HEK293 (cell line): ENCODE data around the gene GPR132.

Source experiments
- CTCF ChIA-PET: fragments of 350-600 bp; formaldehyde crosslinking; extraction: SDS; loops from one replicate; lab custom pipeline; 2021; ENCODE audit warnings: antibody characterized with exemption; lab: Yijun Ruan, JAX
- POLR2A ChIA-PET: fragments of 300-600 bp; formaldehyde crosslinking; extraction: SDS; loops from one replicate; lab custom pipeline; 2020; ENCODE audit warnings: antibody characterized with exemption, inconsistent platforms; lab: Yijun Ruan, JAX
- H3K27ac ChIP-seq: fragments of 200-500 bp; sonication (Bioruptor generic); 2 replicates; pipeline ENCODE4 v1.5.1; 2014; ENCODE audit warnings: low read depth, low read length, control low read depth, inconsistent platforms; ENCODE audit errors: extremely low read depth
- H3K36me3 ChIP-seq, 2 experiments: fragments of 200-500 bp in 1 of 2; sonication (Bioruptor generic) in 1 of 2; 1 replicate in 1 of 2; 2 replicates in 1 of 2; pipeline ENCODE4 v1.5.1; 2014 to 2017; ENCODE audit warnings: inconsistent platforms in 2 of 2, low read length in 2 of 2; ENCODE audit not compliant: control insufficient read depth in 2 of 2, insufficient read depth in 1 of 2
- H3K4me1 ChIP-seq: fragments of 200-500 bp; sonication (Bioruptor generic); 2 replicates; pipeline ENCODE4 v1.5.1; 2014; ENCODE audit warnings: mild to moderate bottlenecking, low read length, inconsistent platforms; ENCODE audit not compliant: control insufficient read depth, insufficient read depth
- H3K4me3 ChIP-seq: 2 replicates; pipeline ENCODE4 v1.5.1; 2011; ENCODE audit warnings: low read depth, mild to moderate bottlenecking, control low read depth, low read length, moderate library complexity
- H3K9me3 ChIP-seq: fragments of 200-500 bp; sonication (Bioruptor generic); 2 replicates; pipeline ENCODE4 v1.5.1; 2014; ENCODE audit warnings: low read depth, low read length, inconsistent platforms; ENCODE audit not compliant: control insufficient read depth, insufficient read depth
- EGR2 ChIP-seq: fragments of 450-650 bp; formaldehyde crosslinking; IDR thresholded peaks from 2 replicates; pipeline ENCODE4 v1.5.1; 2016; ENCODE audit warnings: low read depth, missing biosample characterization, missing genetic modification characterization
- GFI1B ChIP-seq: fragments of 450-650 bp; formaldehyde crosslinking; IDR thresholded peaks from 2 replicates; pipeline ENCODE4 v1.5.1; 2016; ENCODE audit warnings: missing biosample characterization, missing genetic modification characterization
- GLIS2 ChIP-seq: fragments of 450-650 bp; formaldehyde crosslinking; IDR thresholded peaks from 2 replicates; pipeline ENCODE4 v1.5.1; 2016; ENCODE audit warnings: missing biosample characterization, missing genetic modification characterization
- HOXA7 ChIP-seq: sonication (generic); formaldehyde crosslinking; IDR thresholded peaks from 2 replicates; pipeline ENCODE4 v1.8.1; 2022; ENCODE audit warnings: missing genetic modification reagents, borderline replicate concordance
- KLF1 ChIP-seq: fragments of 450-650 bp; formaldehyde crosslinking; IDR thresholded peaks from 2 replicates; pipeline ENCODE4 v1.5.1; 2016; ENCODE audit warnings: missing biosample characterization, missing genetic modification characterization
- MZF1 ChIP-seq: fragments of 450-650 bp; formaldehyde crosslinking; IDR thresholded peaks from 2 replicates; pipeline ENCODE4 v1.5.1; 2017; ENCODE audit warnings: missing biosample characterization, missing genetic modification characterization, borderline replicate concordance
- RBAK ChIP-seq: fragments of 450-650 bp; formaldehyde crosslinking; IDR thresholded peaks from 2 replicates; pipeline ENCODE4 v1.5.1; 2016; ENCODE audit warnings: missing biosample characterization, missing genetic modification characterization
- ZBTB10 ChIP-seq: fragments of 450-650 bp; formaldehyde crosslinking; IDR thresholded peaks from 2 replicates; pipeline ENCODE4 v1.5.1; 2016; ENCODE audit warnings: missing biosample characterization, missing genetic modification characterization
- ZBTB20 ChIP-seq: fragments of 450-650 bp; formaldehyde crosslinking; IDR thresholded peaks from 2 replicates; pipeline ENCODE4 v1.5.1; 2016; ENCODE audit warnings: missing biosample characterization, missing genetic modification characterization
- ZFHX2 ChIP-seq: fragments of 450-650 bp; formaldehyde crosslinking; conservative IDR thresholded peaks from 2 replicates; pipeline ENCODE4 v1.5.1; 2016; ENCODE audit warnings: missing biosample characterization, missing genetic modification characterization
- ZFP37 ChIP-seq: fragments of 450-650 bp; formaldehyde crosslinking; IDR thresholded peaks from 2 replicates; pipeline ENCODE4 v1.5.1; 2016; ENCODE audit warnings: missing biosample characterization, missing genetic modification characterization
- ZIC2 ChIP-seq: fragments of 450-650 bp; formaldehyde crosslinking; IDR thresholded peaks from 2 replicates; pipeline ENCODE4 v1.5.1; 2016; ENCODE audit warnings: missing biosample characterization, missing genetic modification characterization
- ZNF10 ChIP-seq: fragments of 450-650 bp; formaldehyde crosslinking; IDR thresholded peaks from 2 replicates; pipeline ENCODE4 v1.5.1; 2017; ENCODE audit warnings: missing biosample characterization, missing genetic modification characterization
- ZNF114 ChIP-seq: fragments of 450-650 bp; formaldehyde crosslinking; IDR thresholded peaks from 2 replicates; pipeline ENCODE4 v1.5.0; 2017; ENCODE audit warnings: missing biosample characterization, missing genetic modification characterization
- ZNF175 ChIP-seq: fragments of 450-650 bp; formaldehyde crosslinking; IDR thresholded peaks from 2 replicates; pipeline ENCODE4 v1.5.1; 2016; ENCODE audit warnings: missing biosample characterization, missing genetic modification characterization
- ZNF19 ChIP-seq: fragments of 450-650 bp; formaldehyde crosslinking; IDR thresholded peaks from 2 replicates; pipeline ENCODE4; 2016; ENCODE audit warnings: missing biosample characterization, missing genetic modification characterization, low read depth
- ZNF2 ChIP-seq: fragments of 450-650 bp; formaldehyde crosslinking; IDR thresholded peaks from 2 replicates; pipeline ENCODE4 v1.5.1; 2016; ENCODE audit warnings: missing biosample characterization, missing genetic modification characterization
- ZNF223 ChIP-seq: fragments of 450-650 bp; formaldehyde crosslinking; IDR thresholded peaks from 2 replicates; pipeline ENCODE4 v1.5.1; 2016; ENCODE audit warnings: missing biosample characterization, missing genetic modification characterization
- ZNF239 ChIP-seq: fragments of 450-650 bp; formaldehyde crosslinking; IDR thresholded peaks from 2 replicates; pipeline ENCODE4 v1.5.1; 2016; ENCODE audit warnings: missing biosample characterization, missing genetic modification characterization
- ZNF311 ChIP-seq: fragments of 450-650 bp; formaldehyde crosslinking; IDR thresholded peaks from 2 replicates; pipeline ENCODE4 v1.5.1; 2017; ENCODE audit warnings: missing biosample characterization, missing genetic modification characterization, borderline replicate concordance
- ZNF416 ChIP-seq: fragments of 450-650 bp; formaldehyde crosslinking; IDR thresholded peaks from 2 replicates; pipeline ENCODE4 v1.5.1; 2016; ENCODE audit warnings: missing biosample characterization, missing genetic modification characterization
- ZNF433 ChIP-seq: fragments of 450-650 bp; formaldehyde crosslinking; IDR thresholded peaks from 2 replicates; pipeline ENCODE4 v1.5.1; 2016; ENCODE audit warnings: missing biosample characterization, missing genetic modification characterization, low read depth
- ZNF529 ChIP-seq: fragments of 450-650 bp; formaldehyde crosslinking; IDR thresholded peaks from 2 replicates; pipeline ENCODE4 v1.5.1; 2017; ENCODE audit warnings: missing genetic modification characterization, missing biosample characterization; ENCODE audit not compliant: insufficient replicate concordance
- ZNF530 ChIP-seq: fragments of 450-650 bp; formaldehyde crosslinking; IDR thresholded peaks from 2 replicates; pipeline ENCODE4 v1.5.1; 2016; ENCODE audit warnings: low read depth, missing biosample characterization, missing genetic modification characterization
- ZNF561 ChIP-seq: fragments of 450-650 bp; IDR thresholded peaks from 2 replicates; pipeline ENCODE4 v1.5.1; 2018; ENCODE audit warnings: missing biosample characterization, missing genetic modification characterization, borderline replicate concordance
- ZNF629 ChIP-seq: fragments of 450-650 bp; formaldehyde crosslinking; IDR thresholded peaks from 2 replicates; pipeline ENCODE4 v1.5.1; 2017; ENCODE audit warnings: missing biosample characterization, missing genetic modification characterization
- ZNF707 ChIP-seq: fragments of 450-650 bp; formaldehyde crosslinking; IDR thresholded peaks from 2 replicates; pipeline ENCODE4 v1.5.1; 2016; ENCODE audit warnings: missing biosample characterization, missing genetic modification characterization
- ZNF837 ChIP-seq: fragments of 450-650 bp; formaldehyde crosslinking; IDR thresholded peaks from 2 replicates; pipeline ENCODE4 v1.5.1; 2016; ENCODE audit warnings: missing biosample characterization, missing genetic modification characterization
- ZNF843 ChIP-seq: fragments of 450-650 bp; formaldehyde crosslinking; IDR thresholded peaks from 2 replicates; pipeline ENCODE4 v1.5.1; 2016; ENCODE audit warnings: missing biosample characterization, missing genetic modification characterization
- TF ChIP-seq, protein P1 (sequence below): fragments of 450-650 bp; formaldehyde crosslinking; IDR thresholded peaks from 2 replicates; pipeline ENCODE4 v1.5.1; 2016; ENCODE audit warnings: missing biosample characterization, missing genetic modification characterization
- TF ChIP-seq, protein P2 (sequence below): fragments of 450-650 bp; formaldehyde crosslinking; IDR thresholded peaks from 2 replicates; pipeline ENCODE4 v1.5.1; 2016; ENCODE audit warnings: missing biosample characterization, missing genetic modification characterization
- TF ChIP-seq, protein P3 (sequence below): fragments of 450-650 bp; formaldehyde crosslinking; IDR thresholded peaks from 2 replicates; pipeline ENCODE4 v1.5.1; 2016; ENCODE audit warnings: missing biosample characterization, missing genetic modification characterization, low read depth

Gene GPR132

DNA sequence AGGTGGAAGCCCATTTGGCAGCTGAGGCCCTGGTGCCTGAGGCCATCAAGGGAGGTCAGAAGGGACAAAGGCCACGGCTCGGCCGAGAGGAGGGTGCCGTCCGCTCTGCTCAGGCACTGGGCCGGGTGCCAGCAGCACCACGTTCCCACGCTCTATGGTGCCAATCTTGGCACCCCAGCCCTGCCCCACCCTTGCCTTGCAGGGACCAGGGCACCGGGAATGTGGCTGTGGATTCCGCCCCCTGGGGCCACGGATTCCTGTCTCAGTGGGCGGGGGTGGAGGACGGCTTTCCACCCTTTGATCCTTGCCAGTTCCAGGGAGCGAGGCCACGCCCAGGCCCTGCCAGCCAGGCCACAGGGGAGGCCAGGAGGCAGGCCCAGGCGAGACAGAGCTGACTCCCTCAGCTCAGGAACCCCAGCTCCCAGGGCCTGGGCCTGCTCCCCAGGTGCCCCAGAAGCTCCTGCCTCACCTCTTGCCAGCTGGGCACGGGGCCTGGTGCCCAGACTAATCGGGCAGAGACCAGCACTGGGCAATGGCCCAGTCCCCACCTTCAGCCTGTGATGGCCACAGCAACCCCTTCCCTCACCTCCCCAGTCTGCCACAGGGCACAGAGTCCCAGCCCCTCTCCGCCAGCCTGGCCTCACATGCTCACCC, 26.4 kb upstream of the GPR132 start:
- ChIA-PET POLR2A (interaction anchor here (1.0 kb wide), 1 partner anchor 398 kb away, joined by 3 read pairs; no protein-coding TSS in a partner anchor), CTCF (interaction anchor here (0.5 to 2.9 kb wide), 8 partner anchors 10 to 1303 kb away, joined by 3 to 10 read pairs (median 6); partner anchors contain the start of genes NUDT14 and SIVA1)
- H3K4me1 ChIP-seq = peaks cover 8% of the 10 kb centered on the region
- no peaks in the 10 kb centered on the region for H3K9me3 ChIP-seq
- H3K36me3 ChIP-seq = no peaks in the 10 kb centered on the region
- H3K27ac ChIP-seq = 0 out of 2 replicates have a peak overlapping the region, but pooled peaks have one; percentile 16
- no peak overlapping the region for H3K4me3 ChIP-seq
- TF ChIP-seq ZNF529 (no peak), ZNF223 (tag by site-specific recombination) (no peak), ZNF311 (tag by site-specific recombination) (no peak), KLF1 (tag by site-specific recombination) (peak; percentile 87), HOXA7 (CRISPR knock-in tag) (no peak), GFI1B (tag by site-specific recombination) (no peak), EGR2 (tag by site-specific recombination) (peak; percentile 39), ZFP37 (no peak), ZNF433 (tag by site-specific recombination) (no peak), ZNF19 (tag by site-specific recombination) (no peak), ZFHX2 (tag by site-specific recombination) (peak; percentile 79), ZNF114 (tag by site-specific recombination) (no peak), RBAK (tag by site-specific recombination) (no peak), ZBTB10 (tag by site-specific recombination) (no peak), ZNF530 (no peak), ZIC2 (tag by site-specific recombination) (peak; percentile 54; the same call in 1 of the 2 replicates), ZNF843 (tag by site-specific recombination) (no peak), ZNF561 (tag by site-specific recombination) (no peak), ZNF175 (tag by site-specific recombination) (no peak), ZBTB20 (tag by site-specific recombination) (peak; percentile 96), ZNF239 (tag by site-specific recombination) (no peak), ZNF10 (tag by site-specific recombination) (no peak), ZNF837 (no peak), ZNF2 (tag by site-specific recombination) (no peak), ZNF707 (no peak), ZNF629 (no peak), ZNF416 (tag by site-specific recombination) (no peak), MZF1 (no peak), GLIS2 (tag by site-specific recombination) (peak; percentile 35)
- TF ChIP-seq, protein P1, sequence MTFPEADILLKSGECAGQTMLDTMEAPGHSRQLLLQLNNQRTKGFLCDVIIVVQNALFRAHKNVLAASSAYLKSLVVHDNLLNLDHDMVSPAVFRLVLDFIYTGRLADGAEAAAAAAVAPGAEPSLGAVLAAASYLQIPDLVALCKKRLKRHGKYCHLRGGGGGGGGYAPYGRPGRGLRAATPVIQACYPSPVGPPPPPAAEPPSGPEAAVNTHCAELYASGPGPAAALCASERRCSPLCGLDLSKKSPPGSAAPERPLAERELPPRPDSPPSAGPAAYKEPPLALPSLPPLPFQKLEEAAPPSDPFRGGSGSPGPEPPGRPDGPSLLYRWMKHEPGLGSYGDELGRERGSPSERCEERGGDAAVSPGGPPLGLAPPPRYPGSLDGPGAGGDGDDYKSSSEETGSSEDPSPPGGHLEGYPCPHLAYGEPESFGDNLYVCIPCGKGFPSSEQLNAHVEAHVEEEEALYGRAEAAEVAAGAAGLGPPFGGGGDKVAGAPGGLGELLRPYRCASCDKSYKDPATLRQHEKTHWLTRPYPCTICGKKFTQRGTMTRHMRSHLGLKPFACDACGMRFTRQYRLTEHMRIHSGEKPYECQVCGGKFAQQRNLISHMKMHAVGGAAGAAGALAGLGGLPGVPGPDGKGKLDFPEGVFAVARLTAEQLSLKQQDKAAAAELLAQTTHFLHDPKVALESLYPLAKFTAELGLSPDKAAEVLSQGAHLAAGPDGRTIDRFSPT (tag by site-specific recombination) = peak; percentile 94
- TF ChIP-seq, protein P2, sequence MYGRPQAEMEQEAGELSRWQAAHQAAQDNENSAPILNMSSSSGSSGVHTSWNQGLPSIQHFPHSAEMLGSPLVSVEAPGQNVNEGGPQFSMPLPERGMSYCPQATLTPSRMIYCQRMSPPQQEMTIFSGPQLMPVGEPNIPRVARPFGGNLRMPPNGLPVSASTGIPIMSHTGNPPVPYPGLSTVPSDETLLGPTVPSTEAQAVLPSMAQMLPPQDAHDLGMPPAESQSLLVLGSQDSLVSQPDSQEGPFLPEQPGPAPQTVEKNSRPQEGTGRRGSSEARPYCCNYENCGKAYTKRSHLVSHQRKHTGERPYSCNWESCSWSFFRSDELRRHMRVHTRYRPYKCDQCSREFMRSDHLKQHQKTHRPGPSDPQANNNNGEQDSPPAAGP (tag by site-specific recombination) = peak; percentile 63; the same call in 1 of the 2 replicates
- TF ChIP-seq, protein P3, sequence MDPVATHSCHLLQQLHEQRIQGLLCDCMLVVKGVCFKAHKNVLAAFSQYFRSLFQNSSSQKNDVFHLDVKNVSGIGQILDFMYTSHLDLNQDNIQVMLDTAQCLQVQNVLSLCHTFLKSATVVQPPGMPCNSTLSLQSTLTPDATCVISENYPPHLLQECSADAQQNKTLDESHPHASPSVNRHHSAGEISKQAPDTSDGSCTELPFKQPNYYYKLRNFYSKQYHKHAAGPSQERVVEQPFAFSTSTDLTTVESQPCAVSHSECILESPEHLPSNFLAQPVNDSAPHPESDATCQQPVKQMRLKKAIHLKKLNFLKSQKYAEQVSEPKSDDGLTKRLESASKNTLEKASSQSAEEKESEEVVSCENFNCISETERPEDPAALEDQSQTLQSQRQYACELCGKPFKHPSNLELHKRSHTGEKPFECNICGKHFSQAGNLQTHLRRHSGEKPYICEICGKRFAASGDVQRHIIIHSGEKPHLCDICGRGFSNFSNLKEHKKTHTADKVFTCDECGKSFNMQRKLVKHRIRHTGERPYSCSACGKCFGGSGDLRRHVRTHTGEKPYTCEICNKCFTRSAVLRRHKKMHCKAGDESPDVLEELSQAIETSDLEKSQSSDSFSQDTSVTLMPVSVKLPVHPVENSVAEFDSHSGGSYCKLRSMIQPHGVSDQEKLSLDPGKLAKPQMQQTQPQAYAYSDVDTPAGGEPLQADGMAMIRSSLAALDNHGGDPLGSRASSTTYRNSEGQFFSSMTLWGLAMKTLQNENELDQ = no peak
